Muscle layer of colon (tissue), 2 donors: ENCODE results near the gene STXBP6.

Experiments used
- H3K27ac ChIP-seq: one replicate; pipeline ENCODE4 v1.7.0; 2013; ENCODE audit warnings: low read depth, mild to moderate bottlenecking, low read length, moderate library complexity
- H3K27me3 ChIP-seq, 2 donors: one replicate each; pipeline ENCODE4 v1.7.0; 2013; ENCODE audit warnings: low read length in 2 of 2, mild to moderate bottlenecking in 2 of 2; ENCODE audit not compliant: insufficient read depth in 2 of 2, control insufficient read depth in 1 of 2
- H3K36me3 ChIP-seq: one replicate; pipeline ENCODE4 v1.7.0; 2013; ENCODE audit warnings: mild to moderate bottlenecking, low read length; ENCODE audit not compliant: insufficient read depth
- H3K4me1 ChIP-seq: one replicate; pipeline ENCODE4 v1.7.0; 2013; ENCODE audit warnings: mild to moderate bottlenecking, low read length; ENCODE audit not compliant: insufficient read depth
- H3K4me3 ChIP-seq, 2 donors: one replicate each; pipeline ENCODE4 v1.7.0; 2013; ENCODE audit warnings: low read length in 2 of 2, low read depth in 1 of 2, mild to moderate bottlenecking in 1 of 2, moderate library complexity in 1 of 2
- H3K9ac ChIP-seq: one replicate; pipeline ENCODE4 v1.7.0; 2013; ENCODE audit warnings: low read length
- H3K9me3 ChIP-seq: one replicate; pipeline ENCODE4 v1.7.0; 2013; ENCODE audit warnings: mild to moderate bottlenecking, low read length
- donor health status: abdominal sarcoma.
- donor health status: Adenocarcinoma of cecum.

STXBP6 gene

DNA sequence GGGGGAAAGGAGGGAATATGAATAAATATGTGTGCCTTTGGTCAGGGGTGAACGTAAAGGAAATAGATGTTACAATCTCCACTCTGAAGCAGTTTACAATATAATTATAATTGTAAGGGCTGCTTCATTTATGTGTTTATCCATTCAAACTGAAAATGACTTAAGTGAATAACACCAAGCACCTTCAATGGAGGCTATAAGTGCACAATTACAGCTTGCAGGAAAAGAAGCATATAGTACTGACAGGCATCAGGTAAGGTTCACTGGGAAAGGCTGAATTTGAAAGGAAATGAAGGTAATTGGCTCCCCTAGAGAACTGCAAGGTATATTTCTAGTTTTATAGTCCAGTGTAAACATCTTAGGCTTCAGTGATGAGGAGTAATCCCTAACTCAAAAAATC is 192.7 kb downstream of the STXBP6 start:
- H3K9me3 ChIP-seq: no peaks in the 10 kb centered on the region
- no peak overlapping the region for H3K27ac ChIP-seq
- H3K36me3 ChIP-seq: no peaks in the 10 kb centered on the region
- H3K9ac ChIP-seq: no peak overlapping the region
- no peaks in the 10 kb centered on the region for H3K27me3 ChIP-seq
- H3K4me3 ChIP-seq: no peak overlapping the region
- peaks cover 7% of the 10 kb centered on the region for H3K4me1 ChIP-seq

GRCh38 chr14:24853446-24853845 is 196.5 kb downstream of the STXBP6 start:
- no peaks in the 10 kb centered on the region for H3K27me3 ChIP-seq
- H3K36me3 ChIP-seq: no peaks in the 10 kb centered on the region
- no peak overlapping the region for H3K4me3 ChIP-seq
- no peaks in the 10 kb centered on the region for H3K9me3 ChIP-seq
- no peak overlapping the region for H3K27ac ChIP-seq
- H3K9ac ChIP-seq: no peak overlapping the region
- peaks cover 1% of the 10 kb centered on the region for H3K4me1 ChIP-seq

DNA sequence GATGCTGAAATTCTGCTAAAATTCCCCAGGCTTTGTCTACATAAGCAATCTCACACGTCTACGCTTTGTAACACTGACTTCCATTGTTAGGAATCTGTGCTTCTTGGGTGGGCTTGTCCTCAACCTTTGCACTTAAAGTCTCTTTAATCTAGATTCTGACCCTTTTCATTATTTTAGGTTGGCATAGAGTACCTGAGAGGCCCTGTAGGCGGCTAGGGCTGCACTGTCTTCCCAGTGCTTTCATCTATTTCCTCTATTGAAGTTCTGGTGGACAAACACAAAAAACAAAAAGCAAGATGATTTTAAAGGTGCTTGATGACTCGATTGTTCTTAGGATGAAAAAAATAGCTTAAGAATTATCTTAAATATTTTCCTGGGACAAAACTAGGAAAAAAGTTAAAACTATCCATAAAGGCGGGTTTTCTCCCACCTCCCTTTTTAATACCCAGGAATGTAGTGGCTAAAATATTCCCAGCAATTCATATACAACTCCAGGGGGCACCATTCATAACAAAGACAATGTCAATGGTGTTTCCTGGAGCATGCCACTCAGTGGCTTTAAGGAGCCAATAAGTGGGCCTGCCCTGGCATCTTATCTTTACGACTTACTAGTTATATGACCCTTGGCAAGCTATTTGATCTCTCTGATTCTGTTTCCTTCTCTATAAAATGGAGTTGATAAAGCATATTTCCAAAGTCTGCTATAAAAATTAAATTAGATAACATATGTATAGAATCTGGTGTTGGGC is 197.5 kb downstream of the STXBP6 start:
- H3K36me3 ChIP-seq: no peaks in the 10 kb centered on the region
- H3K27me3 ChIP-seq: no peaks in the 10 kb centered on the region
- H3K9ac ChIP-seq: no peak overlapping the region
- no peaks in the 10 kb centered on the region for H3K4me1 ChIP-seq
- H3K9me3 ChIP-seq: no peaks in the 10 kb centered on the region
- H3K27ac ChIP-seq: no peak overlapping the region
- H3K4me3 ChIP-seq: no peak overlapping the region

DNA sequence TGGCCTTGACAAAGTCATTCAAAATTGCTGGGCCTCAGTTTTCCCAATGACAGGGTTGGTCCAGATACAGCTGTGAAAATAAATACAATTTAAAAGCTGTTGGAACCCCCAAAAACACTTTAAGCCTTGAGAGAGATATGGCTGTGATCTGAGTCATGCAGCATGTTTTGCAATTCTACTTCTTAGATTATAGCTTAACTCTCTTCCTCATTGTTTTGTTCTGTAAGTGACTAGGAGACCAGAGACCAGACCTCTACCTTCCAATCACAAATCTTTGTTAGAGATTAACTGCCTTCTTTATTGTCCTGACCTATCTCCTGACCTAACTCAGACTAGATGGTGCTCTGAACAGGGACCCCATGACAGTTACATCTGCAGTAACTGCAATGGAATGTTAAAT is 198.1 kb downstream of the STXBP6 start:
- Histone ChIP-seq H3K9ac (no peak overlapping the region), H3K27ac (no peak overlapping the region), H3K4me1 (no peaks in the 10 kb centered on the region), H3K4me3 (no peak overlapping the region), H3K36me3 (no peaks in the 10 kb centered on the region), H3K27me3 (no peaks in the 10 kb centered on the region), H3K9me3 (no peaks in the 10 kb centered on the region)

GRCh38 chr14:24851406-24851805 is 198.5 kb downstream of the STXBP6 start:
- Histone ChIP-seq H3K27ac (no peak overlapping the region), H3K9ac (no peak overlapping the region), H3K27me3 (no peaks in the 10 kb centered on the region), H3K4me3 (no peak overlapping the region), H3K4me1 (no peaks in the 10 kb centered on the region), H3K36me3 (no peaks in the 10 kb centered on the region), H3K9me3 (no peaks in the 10 kb centered on the region)

- Histone ChIP-seq H3K36me3 (no peaks in the 10 kb centered on the region), H3K9me3 (no peaks in the 10 kb centered on the region), H3K27me3 (no peaks in the 10 kb centered on the region), H3K4me3 (no peak overlapping the region), H3K27ac (no peak overlapping the region), H3K4me1 (no peaks in the 10 kb centered on the region), H3K9ac (no peak overlapping the region)
Measured at GRCh38 chr14:24850072-24850471, 199.9 kb downstream of the STXBP6 start.

DNA sequence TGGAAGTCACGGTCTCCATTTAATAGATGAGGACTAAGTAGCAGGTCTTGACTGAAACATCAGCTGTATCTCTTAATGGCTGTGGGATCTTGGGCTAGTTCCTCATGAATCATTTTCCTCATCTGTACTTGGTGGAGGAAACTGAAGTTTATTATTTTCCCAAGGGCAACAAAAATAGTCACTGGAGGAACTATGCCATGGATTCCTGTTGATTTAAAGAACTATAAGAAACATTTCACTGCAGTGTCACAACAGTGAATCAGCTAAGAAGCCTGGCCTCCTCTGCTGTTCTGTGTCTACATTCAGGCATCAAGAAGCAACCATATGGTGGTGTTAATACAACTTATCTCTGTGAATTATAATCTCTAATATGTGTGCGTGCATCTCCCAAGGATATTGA is 200.5 kb downstream of the STXBP6 start:
- no peak overlapping the region for H3K9ac ChIP-seq
- no peaks in the 10 kb centered on the region for H3K4me1 ChIP-seq
- no peak overlapping the region for H3K4me3 ChIP-seq
- H3K27me3 ChIP-seq: no peaks in the 10 kb centered on the region
- H3K36me3 ChIP-seq: no peaks in the 10 kb centered on the region
- no peaks in the 10 kb centered on the region for H3K9me3 ChIP-seq
- H3K27ac ChIP-seq: no peak overlapping the region

DNA sequence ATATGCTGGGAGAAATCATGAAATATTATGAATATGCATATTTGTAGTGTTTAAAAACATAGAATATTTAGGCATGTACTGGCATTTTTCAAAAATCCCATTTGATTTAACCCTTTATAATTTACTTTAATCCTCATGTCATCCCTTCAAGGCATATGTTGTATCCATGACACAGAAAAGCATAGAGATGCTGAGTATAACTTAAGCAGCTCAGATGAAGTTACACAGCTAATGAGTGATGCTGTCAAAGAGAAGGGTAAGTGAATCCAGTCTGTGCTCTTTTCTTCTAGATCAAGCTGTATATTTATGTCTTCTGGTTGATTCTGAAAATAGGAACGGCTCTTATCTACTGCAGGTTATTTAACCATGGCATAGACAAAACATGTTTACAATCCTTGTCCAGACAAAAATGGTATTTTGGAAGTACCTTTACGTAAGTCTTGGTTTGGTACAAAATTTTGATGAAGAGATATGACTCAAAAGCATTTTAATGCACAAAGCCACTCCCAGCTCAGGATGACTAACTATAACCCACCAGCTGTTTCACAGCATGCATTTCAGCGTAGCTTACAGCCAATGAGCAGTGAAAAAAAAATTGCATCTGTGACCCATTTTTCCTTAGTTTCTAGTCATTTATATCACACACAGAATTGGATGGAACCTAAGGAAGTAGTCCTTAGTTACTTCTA is 201.7 kb downstream of the STXBP6 start:
- Histone ChIP-seq H3K9me3 (no peaks in the 10 kb centered on the region), H3K4me1 (no peaks in the 10 kb centered on the region), H3K27ac (no peak overlapping the region), H3K36me3 (no peaks in the 10 kb centered on the region), H3K27me3 (no peaks in the 10 kb centered on the region), H3K9ac (no peak overlapping the region), H3K4me3 (no peak overlapping the region)

DNA sequence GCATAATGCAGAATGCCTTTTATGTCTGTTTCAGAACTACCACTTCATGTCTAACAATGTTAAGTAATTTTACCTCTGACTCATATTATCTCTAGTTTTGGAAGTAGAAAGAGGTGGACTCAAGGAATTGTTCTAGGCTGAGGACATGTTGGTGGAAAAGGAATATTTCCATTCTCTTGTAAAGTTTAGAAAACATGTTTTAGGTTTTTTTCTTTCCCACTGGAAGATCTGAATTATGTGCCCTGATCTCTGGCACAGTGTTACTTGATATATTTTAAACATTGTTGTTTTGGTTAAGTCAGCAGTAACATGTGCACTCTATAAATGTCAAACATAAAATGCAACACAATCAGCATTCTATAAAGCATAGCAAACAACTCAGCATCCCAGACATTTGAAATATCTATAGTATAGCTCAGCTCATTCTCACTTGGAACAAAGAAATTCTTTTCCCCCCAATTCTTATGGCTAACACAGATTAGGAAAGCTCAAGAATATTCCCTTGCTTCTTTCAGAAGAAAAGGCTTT is 202.3 kb downstream of the STXBP6 start:
- no peaks in the 10 kb centered on the region for H3K36me3 ChIP-seq
- H3K9me3 ChIP-seq: no peaks in the 10 kb centered on the region
- no peak overlapping the region for H3K27ac ChIP-seq
- H3K4me1 ChIP-seq: no peaks in the 10 kb centered on the region
- H3K27me3 ChIP-seq: no peaks in the 10 kb centered on the region
- H3K4me3 ChIP-seq: no peak overlapping the region
- H3K9ac ChIP-seq: no peak overlapping the region

GRCh38 chr14:24846261-24846660 is 203.7 kb downstream of the STXBP6 start:
- H3K27ac ChIP-seq: no peak overlapping the region

DNA sequence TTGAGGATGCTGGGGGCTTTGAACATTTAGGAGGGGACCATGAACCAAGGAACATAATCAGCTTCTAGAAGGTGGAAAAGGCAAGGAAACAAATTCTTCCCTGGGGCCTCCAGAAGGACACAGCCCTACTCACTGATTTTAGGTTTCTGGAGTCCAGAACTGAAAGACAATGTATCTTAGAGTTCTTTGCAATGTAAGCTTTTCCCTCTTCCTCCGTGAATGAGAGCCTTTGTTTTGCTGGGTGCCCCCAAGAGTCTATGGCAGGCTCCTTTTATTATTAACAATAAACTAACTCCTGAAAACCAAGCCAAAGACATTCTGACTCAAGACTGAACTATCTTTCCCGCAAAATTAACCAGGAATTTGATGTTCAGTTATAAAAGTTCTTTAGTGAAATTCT is 204.1 kb downstream of the STXBP6 start:
- Histone ChIP-seq H3K9ac (no peak overlapping the region), H3K4me3 (no peak overlapping the region), H3K4me1 (no peaks in the 10 kb centered on the region), H3K9me3 (no peaks in the 10 kb centered on the region), H3K36me3 (no peaks in the 10 kb centered on the region), H3K27ac (no peak overlapping the region), H3K27me3 (no peaks in the 10 kb centered on the region)

More at GRCh38 chr14:24846261-24846660, 203.7 kb downstream of the STXBP6 start:
- H3K4me3 ChIP-seq: no peak overlapping the region
- H3K9ac ChIP-seq: no peak overlapping the region
- H3K9me3 ChIP-seq: no peaks in the 10 kb centered on the region
- H3K4me1 ChIP-seq: no peaks in the 10 kb centered on the region
- no peaks in the 10 kb centered on the region for H3K27me3 ChIP-seq
- no peaks in the 10 kb centered on the region for H3K36me3 ChIP-seq
